Measurements from ENCODE around the gene PILRA. TPM values are rescaled to one million over a fixed set of nuclear protein-coding genes. Genes with fewer than 3 reads are reported as not detected.

The PILRA gene
- total RNA-seq, 4 donors from 2014 or later = 10.9 to 27.3 (median 15.8) TPM

GRCh38 chr7:100418930-100419659, 45.8 kb downstream of the PILRA start:
- TF ChIP-seq EP300 (IDR thresholded peaks at IDR 0.05) = no peak
- no peak for TF ChIP-seq CTCF (IDR thresholded peaks at IDR 0.05)
- no peak for TF ChIP-seq POLR2A (IDR thresholded peaks at IDR 0.05)
- H3K4me3 ChIP-seq = no peak overlapping the region
- H3K4me1 ChIP-seq = no peaks in the 10 kb centered on the region
- peaks cover 0 to 16% (median 0%) of the 10 kb centered on the region in 3 donors for H3K36me3 ChIP-seq
- 76 to 77% methylated on average over 1 of the region's 1 CpG for WGBS, 2 donors
- DNase-seq (ENCODE audit: low spot score in 2 of 2) = no peak
- H3K9me3 ChIP-seq = no peaks in the 10 kb centered on the region
- peak overlapping the region in 1 of 4 donors; percentile 20 for H3K27ac ChIP-seq
- H3K27me3 ChIP-seq = no peaks in the 10 kb centered on the region

- H3K27me3 ChIP-seq = no peaks in the 10 kb centered on the region
- peaks cover 0 to 20% (median 0%) of the 10 kb centered on the region in 3 donors for H3K36me3 ChIP-seq
- TF ChIP-seq CTCF (IDR thresholded peaks at IDR 0.05) = no peak
- no peak for TF ChIP-seq POLR2A (IDR thresholded peaks at IDR 0.05)
- no peak for TF ChIP-seq EP300 (IDR thresholded peaks at IDR 0.05)
- no peaks in the 10 kb centered on the region for H3K4me1 ChIP-seq
- H3K9me3 ChIP-seq = no peaks in the 10 kb centered on the region
- no peak for DNase-seq (ENCODE audit: low spot score in 2 of 2)
- peak overlapping the region in 1 of 4 donors; percentile 20 for H3K27ac ChIP-seq
- 58 to 69% methylated on average over 1 of the region's 1 CpG for WGBS, 2 donors
- H3K4me3 ChIP-seq = no peak overlapping the region
These were observed 46.5 kb downstream of the PILRA start for GRCh38 chr7:100419660-100420226.

- Histone ChIP-seq H3K4me3 (no peak overlapping the region), H3K36me3 (peaks cover 0 to 13% (median 0%) of the 10 kb centered on the region in 3 donors), H3K4me1 (peaks cover 0 to 10% (median 0%) of the 10 kb centered on the region in 4 donors), H3K27ac (no peak overlapping the region), H3K27me3 (no peaks in the 10 kb centered on the region), H3K9me3 (no peaks in the 10 kb centered on the region)
- whole genome bisulfite sequencing, 2 donors = 79 to 85% methylated on average over 6 of the region's 6 CpGs
- TF ChIP-seq EP300 (IDR thresholded peaks at IDR 0.05) = no peak
- no peak for TF ChIP-seq POLR2A (IDR thresholded peaks at IDR 0.05)
- TF ChIP-seq CTCF (IDR thresholded peaks at IDR 0.05) = no peak
- no peak for DNase-seq (ENCODE audit: low spot score in 2 of 2)
These were observed 50.0 kb downstream of the PILRA start for GRCh38 chr7:100423315-100423714.

GRCh38 chr7:100425347-100425746, 52.1 kb downstream of the PILRA start:
- H3K4me3 ChIP-seq = no peak overlapping the region
- H3K9me3 ChIP-seq = no peaks in the 10 kb centered on the region
- no peak overlapping the region for H3K27ac ChIP-seq
- DNase-seq (ENCODE audit: low spot score in 2 of 2) = no peak
- 27 to 55% methylated on average over 1 of the region's 1 CpG for WGBS, 2 donors
- H3K4me1 ChIP-seq = peaks cover 0 to 12% (median under 1%) of the 10 kb centered on the region in 4 donors
- TF ChIP-seq POLR2A (IDR thresholded peaks at IDR 0.05) (no peak), EP300 (IDR thresholded peaks at IDR 0.05) (no peak), CTCF (IDR thresholded peaks at IDR 0.05) (no peak)
- H3K27me3 ChIP-seq = no peaks in the 10 kb centered on the region
- peaks cover 0 to 12% (median 0%) of the 10 kb centered on the region in 3 donors for H3K36me3 ChIP-seq

- Histone ChIP-seq H3K9me3 (no peaks in the 10 kb centered on the region), H3K36me3 (peaks cover 0 to 17% (median 0%) of the 10 kb centered on the region in 3 donors), H3K4me3 (no peak overlapping the region), H3K27ac (no peak overlapping the region), H3K27me3 (no peaks in the 10 kb centered on the region), H3K4me1 (peaks cover 0 to 23% (median 11%) of the 10 kb centered on the region in 4 donors)
- DNase-seq (ENCODE audit: low spot score in 2 of 2) = no peak
- TF ChIP-seq POLR2A (IDR thresholded peaks at IDR 0.05) (no peak), CTCF (IDR thresholded peaks at IDR 0.05) (no peak), EP300 (IDR thresholded peaks at IDR 0.05) (no peak)
These were observed 53.2 kb downstream of the PILRA start for GRCh38 chr7:100426516-100426915.

Data from tibial nerve (tissue), 4 donors.